ENCODE data around the gene PRKCH. TPM values are rescaled to one million over a fixed set of nuclear protein-coding genes. Genes with fewer than 3 reads are reported as not detected.

The PRKCH gene
- total RNA-seq, 1 donor: 3.3 TPM

DNA sequence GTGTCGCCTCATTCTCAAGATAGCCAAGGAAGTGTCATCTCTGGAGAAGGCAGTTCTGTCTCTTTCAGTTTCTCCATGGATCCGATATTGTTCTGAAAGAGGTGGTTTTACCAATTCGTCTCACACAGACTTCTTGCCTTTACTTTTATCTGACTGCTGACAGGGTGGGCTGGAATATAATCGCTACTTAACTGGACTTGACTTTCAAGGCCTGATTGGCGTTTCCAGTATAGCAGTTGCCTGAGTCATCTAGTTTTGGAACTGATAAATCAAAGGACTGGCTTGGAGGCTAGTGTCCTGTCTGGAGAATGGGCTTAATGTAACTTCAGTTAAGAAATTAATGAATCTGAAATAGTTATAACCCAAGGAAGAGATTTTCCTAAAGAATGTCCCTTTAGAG lies 21.6 kb downstream of the PRKCH start:
- Histone ChIP-seq H3K27me3 (ENCODE audit: insufficient read depth, low read length) (peaks cover 3% of the 10 kb centered on the region), H2AFZ (ENCODE audit: low read length) (no peak overlapping the region), H3K27ac (ENCODE audit: low read depth, low read length) (no peak overlapping the region), H3K79me2 (ENCODE audit: insufficient read depth, low read length) (no peaks in the 10 kb centered on the region), H3K4me1 (ENCODE audit: insufficient read depth, low read length) (no peaks in the 10 kb centered on the region), H3K9me3 (ENCODE audit: low read depth, low read length) (no peaks in the 10 kb centered on the region), H4K20me1 (ENCODE audit: insufficient read depth, low read length) (no peaks in the 10 kb centered on the region), H3K4me2 (ENCODE audit: insufficient read depth, low read length) (no peak overlapping the region), H3K4me3 (ENCODE audit: insufficient read depth, low read length) (no peak overlapping the region), H3K36me3 (ENCODE audit: insufficient read depth, low read length) (no peaks in the 10 kb centered on the region)
- DNase-seq (ENCODE audit: insufficient read length, low spot score, missing footprints): no peak
- no peak for TF ChIP-seq CTCF (IDR thresholded peaks at IDR 0.05; ENCODE audit: extremely low read depth, low read depth, low read length)

DNA sequence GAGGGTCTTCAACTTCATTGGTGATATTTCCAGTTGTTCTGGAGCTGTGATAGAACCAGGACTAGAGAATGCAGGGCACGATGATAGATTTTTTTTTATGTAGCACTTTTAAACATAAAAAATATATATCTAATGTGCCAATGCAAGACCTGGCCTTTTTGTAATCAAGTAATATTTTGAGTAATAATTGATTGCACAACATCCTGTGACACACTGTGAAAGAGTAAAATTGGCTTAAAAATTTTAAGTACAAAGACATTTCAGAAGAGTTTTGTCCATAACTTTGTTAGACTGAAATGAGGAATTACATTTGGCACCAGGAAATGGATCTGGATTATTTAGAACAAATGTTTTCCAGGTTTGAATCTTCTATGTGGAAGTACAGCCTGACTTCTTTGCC lies 22.1 kb downstream of the PRKCH start:
- H3K4me2 ChIP-seq (ENCODE audit: insufficient read depth, low read length): no peak overlapping the region
- no peaks in the 10 kb centered on the region for H3K79me2 ChIP-seq (ENCODE audit: insufficient read depth, low read length)
- no peak overlapping the region for H3K27ac ChIP-seq (ENCODE audit: low read depth, low read length)
- H3K4me3 ChIP-seq (ENCODE audit: insufficient read depth, low read length): no peak overlapping the region
- DNase-seq (ENCODE audit: insufficient read length, low spot score, missing footprints): no peak
- H3K9me3 ChIP-seq (ENCODE audit: low read depth, low read length): no peaks in the 10 kb centered on the region
- H3K36me3 ChIP-seq (ENCODE audit: insufficient read depth, low read length): no peaks in the 10 kb centered on the region
- no peaks in the 10 kb centered on the region for H3K4me1 ChIP-seq (ENCODE audit: insufficient read depth, low read length)
- H3K27me3 ChIP-seq (ENCODE audit: insufficient read depth, low read length): peaks cover 3% of the 10 kb centered on the region
- no peak for TF ChIP-seq CTCF (IDR thresholded peaks at IDR 0.05; ENCODE audit: extremely low read depth, low read depth, low read length)
- H4K20me1 ChIP-seq (ENCODE audit: insufficient read depth, low read length): no peaks in the 10 kb centered on the region
- no peak overlapping the region for H2AFZ ChIP-seq (ENCODE audit: low read length)

- TF ChIP-seq CTCF (IDR thresholded peaks at IDR 0.05; ENCODE audit: extremely low read depth, low read depth, low read length): no peak
- no peaks in the 10 kb centered on the region for H3K36me3 ChIP-seq (ENCODE audit: insufficient read depth, low read length)
- DNase-seq (ENCODE audit: insufficient read length, low spot score, missing footprints): no peak
- no peak overlapping the region for H3K4me3 ChIP-seq (ENCODE audit: insufficient read depth, low read length)
- H4K20me1 ChIP-seq (ENCODE audit: insufficient read depth, low read length): no peaks in the 10 kb centered on the region
- no peak overlapping the region for H2AFZ ChIP-seq (ENCODE audit: low read length)
- H3K27ac ChIP-seq (ENCODE audit: low read depth, low read length): no peak overlapping the region
- H3K27me3 ChIP-seq (ENCODE audit: insufficient read depth, low read length): peaks cover 3% of the 10 kb centered on the region
- H3K9me3 ChIP-seq (ENCODE audit: low read depth, low read length): no peaks in the 10 kb centered on the region
- H3K4me1 ChIP-seq (ENCODE audit: insufficient read depth, low read length): no peaks in the 10 kb centered on the region
- no peaks in the 10 kb centered on the region for H3K79me2 ChIP-seq (ENCODE audit: insufficient read depth, low read length)
- H3K4me2 ChIP-seq (ENCODE audit: insufficient read depth, low read length): no peak overlapping the region
Measured at GRCh38 chr14:61343991-61344405, 22.6 kb downstream of the PRKCH start.

DNA sequence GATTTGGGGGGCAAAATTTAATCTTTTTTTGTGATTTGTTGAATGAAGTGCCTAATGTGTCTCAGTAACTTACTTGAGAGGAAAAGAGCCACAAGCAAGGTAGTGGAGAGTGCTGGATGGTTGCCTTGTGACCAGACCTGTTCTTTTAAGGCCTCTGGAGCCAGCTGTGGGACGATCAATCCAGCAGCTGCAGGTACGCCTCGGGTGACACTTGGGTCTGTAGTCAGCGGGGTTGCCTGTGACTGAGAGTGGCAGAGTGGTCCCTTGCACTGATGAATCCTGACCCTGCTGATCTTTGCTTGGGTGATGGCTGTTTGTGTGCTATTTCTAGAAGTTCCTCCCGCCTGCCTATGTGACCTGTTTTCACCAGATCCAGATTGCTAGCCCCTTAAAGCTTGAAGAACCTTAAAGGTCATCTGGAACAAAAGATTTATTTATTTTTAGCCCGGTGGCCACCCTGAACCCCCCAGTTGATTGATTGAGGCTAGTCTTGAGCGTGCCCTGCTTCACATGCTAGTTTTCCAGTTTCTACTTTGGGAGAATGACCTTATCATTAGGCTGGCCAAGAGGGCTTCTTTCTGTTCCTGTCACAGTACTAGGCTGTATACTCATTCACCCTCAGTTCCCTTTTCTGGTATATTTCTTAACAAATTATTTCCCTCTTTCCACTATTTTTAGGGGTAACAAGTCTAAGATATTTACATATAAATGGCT lies 23.2 kb downstream of the PRKCH start:
- Histone ChIP-seq H2AFZ (ENCODE audit: low read length) (no peak overlapping the region), H3K27me3 (ENCODE audit: insufficient read depth, low read length) (peaks cover 3% of the 10 kb centered on the region), H3K9me3 (ENCODE audit: low read depth, low read length) (no peaks in the 10 kb centered on the region), H3K27ac (ENCODE audit: low read depth, low read length) (no peak overlapping the region), H3K36me3 (ENCODE audit: insufficient read depth, low read length) (no peaks in the 10 kb centered on the region), H3K4me3 (ENCODE audit: insufficient read depth, low read length) (no peak overlapping the region), H3K4me2 (ENCODE audit: insufficient read depth, low read length) (no peak overlapping the region), H3K4me1 (ENCODE audit: insufficient read depth, low read length) (no peaks in the 10 kb centered on the region), H4K20me1 (ENCODE audit: insufficient read depth, low read length) (no peaks in the 10 kb centered on the region), H3K79me2 (ENCODE audit: insufficient read depth, low read length) (no peaks in the 10 kb centered on the region)
- DNase-seq (ENCODE audit: insufficient read length, low spot score, missing footprints): no peak
- TF ChIP-seq CTCF (IDR thresholded peaks at IDR 0.05; ENCODE audit: extremely low read depth, low read depth, low read length): no peak
